ENCODE measurements around the gene BARX1.

BARX1 gene

DNA sequence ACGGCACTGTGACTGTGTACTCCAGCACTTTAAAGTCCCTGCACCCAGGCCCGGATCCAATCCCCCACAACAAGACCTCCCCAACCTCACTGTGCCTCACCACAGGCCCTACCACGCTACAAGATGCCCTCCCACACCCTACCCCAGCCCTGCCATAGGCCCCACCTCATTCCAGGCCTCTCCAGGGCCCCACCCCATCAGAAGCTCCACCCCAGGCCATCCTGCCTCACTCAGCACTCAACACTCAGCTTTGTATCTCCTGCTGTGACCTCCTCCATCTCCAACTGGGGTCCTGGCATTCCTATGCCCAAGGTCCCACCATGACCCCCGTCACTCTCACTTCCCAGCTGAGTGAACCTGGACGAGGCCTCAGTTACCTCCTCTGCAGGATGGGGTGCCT is 38.8 kb downstream of the BARX1 start:
- DNase-seq, result no peak

DNA sequence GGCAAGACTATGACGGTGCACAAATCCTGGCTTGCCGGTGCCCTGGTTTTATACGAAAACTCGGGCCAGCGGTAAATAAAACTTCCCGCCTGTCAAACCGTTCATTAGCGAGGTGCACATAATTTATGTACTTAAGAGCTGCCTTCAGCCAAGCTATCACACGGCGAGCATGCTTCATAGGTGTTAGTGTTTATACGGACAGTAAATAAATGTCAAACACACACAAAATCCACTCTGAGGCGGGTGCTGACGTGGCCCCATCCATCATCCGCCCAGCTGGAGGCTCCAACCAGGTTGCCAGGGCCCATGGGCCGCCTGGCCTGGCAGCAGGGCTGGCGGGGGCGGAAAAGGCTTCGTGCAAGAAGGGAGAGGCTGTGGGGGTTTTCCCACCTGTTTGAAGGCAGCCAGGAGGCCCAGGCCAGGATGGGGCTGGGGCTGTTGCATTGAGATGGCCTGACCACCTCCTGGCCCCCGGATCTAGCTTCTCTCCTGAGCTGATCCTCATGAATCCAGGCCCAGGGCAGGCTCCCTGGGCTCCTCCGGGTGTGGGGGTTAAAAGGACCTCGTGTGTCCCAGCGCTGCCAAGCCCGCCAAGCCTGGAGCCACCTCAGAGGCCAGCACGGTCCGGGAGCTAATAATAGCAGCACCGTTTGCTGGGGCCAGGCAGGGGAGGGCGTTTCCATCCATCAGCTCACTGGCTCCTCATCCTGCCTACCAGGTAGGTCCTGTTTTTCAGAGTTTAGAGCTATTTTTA is 43.2 kb downstream of the BARX1 start:
- DNase-seq, result peak; percentile 80 to 88

DNA sequence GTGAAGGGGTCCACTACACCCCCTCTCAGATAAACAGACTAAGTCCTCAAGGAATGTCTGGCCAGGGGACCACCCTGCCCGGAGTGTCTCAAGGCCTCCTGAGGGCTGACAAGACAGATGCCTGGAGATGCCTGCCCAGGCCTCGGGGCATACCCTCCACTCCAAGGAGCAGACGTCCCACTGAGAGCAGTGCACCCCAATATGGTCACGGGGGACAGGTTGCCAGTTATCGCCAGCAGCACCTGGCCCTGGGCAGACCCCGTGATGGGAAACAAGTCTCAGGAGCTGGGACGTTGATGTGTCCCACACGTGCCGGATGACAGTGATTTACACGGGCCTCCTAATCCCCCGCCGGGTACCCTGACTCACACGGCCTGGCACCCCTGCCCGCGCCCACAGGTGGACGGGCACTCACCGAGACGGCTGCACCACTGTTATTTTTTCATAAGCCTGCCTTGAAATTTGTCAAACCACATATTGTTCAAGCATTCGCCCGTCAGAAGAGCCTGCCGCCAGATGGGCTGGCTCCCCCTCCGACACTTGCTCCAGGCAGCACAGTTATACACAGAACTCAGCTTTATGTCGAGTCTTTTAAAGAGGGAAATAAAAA is 43.9 kb downstream of the BARX1 start:
- DNase-seq, result no peak

DNA sequence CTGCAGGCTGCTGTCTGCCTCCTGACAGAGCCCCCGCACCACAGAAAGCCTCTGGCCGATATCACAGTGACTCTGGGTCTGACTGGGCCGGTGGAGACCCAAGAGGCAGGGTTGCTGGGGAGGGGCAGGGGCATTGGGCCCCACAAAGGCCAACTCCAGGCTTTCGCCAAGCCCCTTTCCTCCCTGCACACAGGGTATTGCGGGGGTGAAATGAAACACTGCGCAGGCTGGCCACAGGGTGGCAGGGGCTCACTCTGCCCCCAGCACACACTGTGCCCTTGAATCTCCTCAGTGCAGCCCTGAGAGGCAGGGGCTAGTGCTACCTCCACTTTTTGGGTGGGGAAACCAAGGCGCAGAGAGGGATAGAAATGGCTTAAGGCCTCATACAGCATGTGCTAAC is 44.6 kb downstream of the BARX1 start:
- DNase-seq, result no peak

- no peak for DNase-seq
Measured at GRCh38 chr9:93910196-93910595, 45.0 kb downstream of the BARX1 start.

GRCh38 chr9:93909242-93909616 is 45.9 kb downstream of the BARX1 start:
- DNase-seq, result no peak

GRCh38 chr9:93908591-93909241 is 46.4 kb downstream of the BARX1 start:
- peak; percentile 83 to 91 for DNase-seq

DNA sequence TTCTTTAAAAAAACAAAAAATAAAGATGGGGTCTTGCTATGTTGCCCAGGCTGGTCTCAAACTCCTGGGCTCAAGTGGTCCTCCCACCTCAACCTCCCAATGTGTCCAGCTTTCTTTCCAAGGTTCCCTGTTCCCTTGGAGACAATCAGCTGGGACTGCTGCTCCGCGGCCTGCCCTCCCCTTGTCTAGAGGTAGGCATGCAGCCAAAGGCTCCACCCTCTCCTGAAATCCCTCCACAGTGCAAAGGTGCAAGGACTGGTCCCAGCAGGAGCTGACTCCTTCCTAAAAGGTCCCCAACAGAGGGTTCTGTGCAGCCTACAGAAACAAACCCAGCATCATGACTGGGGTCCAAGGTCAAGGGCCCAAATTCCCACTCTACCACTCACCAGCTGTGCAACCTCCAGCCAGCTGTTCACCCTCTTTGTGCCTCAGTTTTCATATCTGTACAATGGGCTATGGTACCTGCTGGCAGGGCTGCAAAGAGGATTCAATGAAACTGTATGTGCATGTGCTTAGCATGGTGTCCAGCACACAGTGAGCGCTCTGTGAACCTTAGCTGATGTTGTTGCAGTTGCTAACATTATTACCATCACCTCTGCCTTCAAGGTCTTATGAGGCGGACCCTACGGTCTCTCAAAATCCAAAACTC is 47.5 kb downstream of the BARX1 start:
- DNase-seq, result no peak

DNA sequence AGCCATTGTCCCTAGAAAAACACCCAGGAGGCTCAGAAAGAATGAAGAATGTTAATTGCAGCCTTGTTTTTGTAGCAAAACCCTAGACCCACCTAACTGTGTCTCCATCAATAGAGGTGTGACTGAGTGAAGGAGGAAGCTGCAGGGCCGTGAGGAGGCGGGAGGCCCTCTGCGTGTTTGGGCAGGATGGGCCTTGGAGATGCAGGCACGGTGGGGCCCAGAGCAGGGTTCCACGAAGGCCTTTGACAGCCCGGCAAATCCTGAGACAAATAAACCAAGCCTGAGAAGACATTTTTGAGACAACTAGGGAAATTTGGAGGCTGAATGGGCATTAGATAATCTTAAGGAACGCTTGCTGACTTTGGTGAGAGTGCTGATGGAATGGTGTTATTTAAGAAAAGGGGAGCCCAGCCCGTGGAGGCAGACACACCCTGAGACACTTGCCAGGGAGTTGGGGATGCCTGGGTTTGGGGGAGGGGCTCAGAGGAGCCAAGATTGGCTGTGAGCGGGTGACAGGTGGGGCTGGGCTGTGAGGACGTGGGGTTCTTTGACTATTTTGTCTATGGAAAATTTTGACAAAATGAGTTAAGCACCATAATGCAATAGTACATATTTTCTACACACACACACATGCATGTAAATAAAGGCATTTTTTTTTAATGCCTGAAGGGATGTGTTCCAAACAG is 48.8 kb downstream of the BARX1 start:
- DNase-seq, result no peak

DNA sequence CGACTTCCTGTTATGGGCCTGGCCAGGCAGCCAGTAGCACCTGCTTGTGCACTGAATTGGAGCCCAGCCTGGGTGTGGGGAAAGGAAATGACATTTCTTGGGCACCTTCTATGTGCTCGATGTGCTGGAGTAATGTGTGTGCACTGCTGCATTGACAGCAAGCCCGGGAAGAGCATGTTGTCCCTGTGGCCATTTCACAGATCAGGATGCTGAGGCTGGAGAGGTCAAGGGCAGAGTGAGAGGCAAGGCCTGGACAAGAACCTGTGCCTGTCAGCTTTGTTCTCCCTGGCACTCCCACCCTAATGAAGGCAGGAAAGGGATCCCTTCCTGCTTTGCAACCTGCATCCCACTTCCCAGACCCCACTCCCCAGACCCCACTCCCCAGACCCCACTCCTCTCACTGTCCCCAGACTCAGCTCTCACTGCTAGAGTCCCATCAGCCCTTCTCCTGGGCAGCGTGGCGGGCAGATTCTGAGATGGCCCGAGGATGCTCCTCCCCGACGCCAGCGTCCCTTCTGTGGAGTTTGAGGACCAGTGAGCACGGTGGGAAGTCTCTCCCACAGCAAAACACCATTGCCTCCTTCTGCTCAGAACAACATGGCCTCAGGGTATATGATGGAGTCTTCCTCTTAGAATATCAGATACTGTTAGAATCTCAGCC is 49.6 kb downstream of the BARX1 start:
- no peak for DNase-seq

GRCh38 chr9:93904649-93905472 is 50.3 kb downstream of the BARX1 start:
- DNase-seq, result no peak

DNA sequence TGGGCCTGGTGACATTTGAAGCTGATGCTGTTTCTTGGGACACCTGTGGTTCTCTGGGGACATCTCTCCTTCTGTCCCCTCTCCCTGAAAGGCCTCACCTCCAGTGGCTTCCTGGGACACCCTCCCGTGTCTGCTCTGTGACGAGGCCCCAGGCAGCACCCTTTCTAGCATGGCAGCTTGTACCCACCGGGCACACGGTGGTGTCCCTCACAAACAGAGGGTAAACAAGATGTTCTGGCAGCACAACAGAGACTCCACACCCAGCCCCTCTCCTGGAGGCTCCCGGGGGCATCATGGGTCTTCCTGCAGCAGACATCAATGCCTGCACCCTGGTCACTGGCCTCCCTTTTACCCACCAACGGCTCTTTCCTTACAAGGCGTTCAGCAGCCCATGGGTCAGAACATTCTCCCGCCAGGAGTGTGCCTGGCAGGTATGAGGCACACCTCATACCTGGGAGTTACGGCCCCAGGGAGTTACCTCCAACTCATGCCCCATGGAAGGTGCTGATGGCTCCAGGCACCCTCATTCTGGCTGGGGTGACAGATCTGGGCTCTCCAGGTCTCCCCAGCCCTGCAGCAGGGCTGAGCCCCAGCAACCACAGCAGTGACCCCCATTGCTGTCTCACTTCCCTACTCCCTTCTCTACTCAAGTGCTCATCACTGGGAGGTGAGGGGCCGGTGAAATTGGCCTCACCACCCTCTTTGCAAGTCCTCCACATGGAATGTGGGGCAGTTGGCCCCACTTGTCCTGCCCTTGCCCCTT is 51.1 kb downstream of the BARX1 start:
- DNase-seq, result no peak

- no peak for DNase-seq
Measured at GRCh38 chr9:93902780-93903655, 52.1 kb downstream of the BARX1 start.

DNA sequence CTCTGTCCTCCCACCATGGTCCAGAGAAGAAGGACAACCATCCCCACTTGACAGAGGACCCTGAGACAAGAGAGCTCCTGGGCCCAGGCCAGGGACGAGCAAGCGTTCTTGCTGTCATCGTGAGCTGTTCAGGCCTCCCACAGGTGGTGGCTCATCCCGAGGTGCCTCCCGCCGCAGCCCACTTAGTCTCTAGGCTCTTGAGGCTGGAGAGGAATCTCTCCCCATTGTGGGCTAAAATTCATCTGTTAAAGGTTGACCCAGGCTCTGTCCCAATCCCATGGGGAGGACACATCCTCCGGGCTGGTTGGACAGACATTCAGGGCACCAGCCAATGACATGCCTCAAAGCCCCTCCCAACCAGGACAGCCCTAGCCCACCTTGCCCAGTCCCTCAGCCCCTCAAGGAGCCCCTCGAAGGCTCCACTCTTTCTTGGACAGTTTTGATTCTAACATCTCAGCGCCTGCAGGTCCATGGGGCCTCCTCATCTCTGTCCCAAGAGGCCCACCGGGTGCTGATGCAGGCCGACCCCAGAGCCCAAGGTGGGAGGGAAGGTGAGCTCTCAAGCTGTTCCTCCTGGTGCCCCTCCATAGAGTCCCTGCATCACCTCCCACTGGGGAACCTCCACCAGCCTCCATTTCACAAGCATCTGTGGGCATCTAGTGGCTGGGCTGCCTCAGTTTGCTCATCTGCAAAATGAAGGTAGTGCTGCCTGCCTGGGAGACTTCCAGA is 52.9 kb downstream of the BARX1 start:
- DNase-seq, result no peak
